HepG2 (cell line): Measurements from ENCODE around the gene SEC16A. TPM values are rescaled to one million over a fixed set of nuclear protein-coding genes. Genes with fewer than 3 reads are reported as not detected.

Source experiments
- ATAC-seq: fragments of 200-7000 bp; cut with Tn5 transposase; 3 replicates; pipeline ENCODE4 v1.9.1; 2020; ENCODE audit warnings: mild to moderate bottlenecking, moderate library complexity
- BruUV-seq: library from RNA; stranded (reverse); fragments of 400-500 nt; replicated peaks from 2 replicates; lab custom pipeline; 2021; lab: Mats Ljungman, UMichigan
- CTCF ChIA-PET: fragments of 300-600 bp; formaldehyde crosslinking; extraction: SDS; loops from one replicate; lab custom pipeline; 2021; ENCODE audit warnings: low total read pairs, inconsistent platforms, low intra/inter-chr PET ratio; lab: Yijun Ruan, JAX
- POLR2A ChIA-PET: fragments of 350-600 bp; sonication (Branson Sonifier 250); formaldehyde crosslinking; loops from one replicate; lab custom pipeline; 2020; ENCODE audit warnings: antibody characterized with exemption, inconsistent platforms; lab: Yijun Ruan, JAX
- DNase-seq: peaks from one replicate; pipeline ENCODE4 v3.0.0-alpha.2; 2015; ENCODE audit warnings: low spot score
- FAIRE-seq: peaks from 3 replicates; lab custom pipeline; 2011; peaks lifted over from hg19 to GRCh38; lab: Jason Lieb, UNC
- H2AFZ ChIP-seq: one replicate; pipeline ENCODE4 v1.6.1; 2011; ENCODE audit warnings: low read length, inconsistent platforms
- H3K27ac ChIP-seq: fragments of 300-600 bp; 3 replicates; pipeline ENCODE4 v1.8.0; 2011; ENCODE audit warnings: mixed run types, mild to moderate bottlenecking, mixed read lengths, low read length, inconsistent platforms; ENCODE audit not compliant: insufficient read depth; ENCODE audit errors: extremely low read length
- H3K27me3 ChIP-seq, 2 experiments: fragments of 200-600 bp in 1 of 2; 2 replicates in 1 of 2; 3 replicates in 1 of 2; pipeline versions ENCODE4 v1.6.0 to v1.8.0; 2011; ENCODE audit warnings: low read length in 2 of 2, mild to moderate bottlenecking in 2 of 2, moderate library complexity in 2 of 2, inconsistent platforms in 1 of 2; ENCODE audit not compliant: insufficient read depth in 2 of 2, control insufficient read depth in 1 of 2
- H3K36me3 ChIP-seq, 2 experiments: fragments of 200-600 bp in 1 of 2; replicated peaks in 1 of 2; 2 replicates in 1 of 2; 3 replicates in 1 of 2; pipeline versions ENCODE4 v1.5.1 to v1.8.0; 2011; ENCODE audit warnings: low read length in 2 of 2, inconsistent platforms in 1 of 2; ENCODE audit not compliant: insufficient read depth in 2 of 2, control insufficient read depth in 1 of 2
- H3K4me1 ChIP-seq: 2 replicates; pipeline ENCODE4 v1.5.1; 2012; ENCODE audit warnings: low read length, inconsistent platforms; ENCODE audit not compliant: insufficient read depth
- H3K4me2 ChIP-seq: 2 replicates; pipeline ENCODE4 v1.6.0; 2011; ENCODE audit warnings: low read depth, low read length, inconsistent platforms
- H3K4me3 ChIP-seq, 3 experiments: fragments of 200-600 bp in 1 of 3; sonication (generic), shearing (Covaris generic) in 1 of 3; replicated peaks in 1 of 3; 2 replicates each; pipeline ENCODE4 v1.5.1; 2011 to 2016; ENCODE audit warnings: low read length in 3 of 3, inconsistent platforms in 2 of 3, low read depth in 2 of 3, mild to moderate bottlenecking in 2 of 3, control low read depth in 1 of 3, mixed read lengths in 1 of 3; ENCODE audit not compliant: insufficient read depth in 1 of 3
- H3K79me2 ChIP-seq: one replicate; pipeline ENCODE4 v1.6.1; 2011; ENCODE audit warnings: low read length, inconsistent platforms; ENCODE audit not compliant: insufficient read depth
- H3K9ac ChIP-seq: 2 replicates; pipeline ENCODE4 v1.6.0; 2011; ENCODE audit warnings: mild to moderate bottlenecking, low read depth, low read length, inconsistent platforms; ENCODE audit not compliant: insufficient read depth
- H3K9me3 ChIP-seq: 2 replicates; pipeline ENCODE4 v1.5.1; 2012; ENCODE audit warnings: mild to moderate bottlenecking, low read length
- H4K20me1 ChIP-seq: 2 replicates; pipeline ENCODE4 v1.6.0; 2011; ENCODE audit warnings: inconsistent platforms, mild to moderate bottlenecking, low read length, moderate library complexity; ENCODE audit not compliant: insufficient read depth
- AGO2 ChIP-seq: fragments of 200-400 bp; formaldehyde crosslinking; optimal IDR thresholded peaks from 2 replicates; pipeline ENCODE3; 2017; ENCODE audit warnings: mild to moderate bottlenecking, low read depth, low read length, moderate library complexity
- BRCA1 ChIP-seq: sonication (generic); formaldehyde crosslinking; IDR thresholded peaks from 2 replicates; pipeline ENCODE4 v1.4.0; 2020; ENCODE audit warnings: missing genetic modification reagents
- DRAP1 ChIP-seq: IDR thresholded peaks from 2 replicates; pipeline ENCODE4 v1.6.1; 2016; ENCODE audit warnings: missing genetic modification reagents, missing compliant biosample characterization
- IKZF4 ChIP-seq: sonication (generic); formaldehyde crosslinking; IDR thresholded peaks from 2 replicates; pipeline ENCODE4 v1.5.1; 2020; ENCODE audit warnings: borderline replicate concordance, mild to moderate bottlenecking, low read depth, missing genetic modification reagents; ENCODE audit errors: not compliant biosample characterization
- ZBTB33 ChIP-seq: sonication (generic); formaldehyde crosslinking; IDR thresholded peaks from 2 replicates; pipeline ENCODE4 v1.4.0; 2020; ENCODE audit warnings: missing genetic modification reagents
- ZFYVE20 ChIP-seq: sonication (generic); formaldehyde crosslinking; IDR thresholded peaks from 2 replicates; pipeline ENCODE4 v1.8.0; 2023; ENCODE audit warnings: low read depth, mild to moderate bottlenecking, moderate library complexity, missing genetic modification reagents, borderline replicate concordance
- ZNF441 ChIP-seq: sonication (generic); formaldehyde crosslinking; IDR thresholded peaks from 2 replicates; pipeline ENCODE4 v1.7.0; 2021; ENCODE audit warnings: missing genetic modification reagents, borderline replicate concordance
- ZNF674 ChIP-seq: sonication (generic); formaldehyde crosslinking; IDR thresholded peaks from 2 replicates; pipeline ENCODE4 v1.5.0; 2020; ENCODE audit warnings: low read depth, mild to moderate bottlenecking, missing genetic modification reagents
- ZNF879 ChIP-seq: sonication (generic); formaldehyde crosslinking; IDR thresholded peaks from 2 replicates; pipeline ENCODE4 v1.8.1; 2023; ENCODE audit warnings: missing genetic modification reagents
- WGBS: methylation state at CpG from one replicate; pipeline ENCODE4 v1.1.6; 2017; ENCODE audit warnings: low lambda C conversion rate; 5-methylcytosine and 5-hydroxymethylcytosine counted together
- in situ Hi-C: cut with HindIII; loops from 2 replicates; pipeline ENCODE4 v1.10.0; 2017; ENCODE audit warnings: low pct_unique_long_range_greater_than_20kb; ENCODE audit not compliant: extremely low pct_ligation_motif_present
- intact Hi-C: fragments of 100-400 bp; cut with micrococcal nuclease; formaldehyde crosslinking; loops from one replicate; pipeline ENCODE4 v1.10.0; 2022; ENCODE audit not compliant: unreplicated experiment
- polyA plus RNA-seq, 8 experiments: library from polyadenylated mRNA; depleted of rRNA in 3 of 8; stranded (reverse) in 7 of 8; unstranded in 1 of 8; fragments of >200 nt; fragmentation: Illumina TruSeq in 4 of 8; extraction: Trizol in 4 of 8; gene quantifications; 2 replicates each; pipeline versions ENCODE4 v1.2.1 to v1.2.3, GENCODE V29; 2011 to 2016; ENCODE audit warnings: low read depth in 4 of 8, missing spikeins in 1 of 8, mixed read lengths in 1 of 8; ENCODE audit not compliant: insufficient read depth in 1 of 8
- total RNA-seq, 5 experiments: library from RNA; depleted of rRNA; stranded (reverse); fragments of >200 nt; fragmentation: Illumina TruSeq; extraction: Trizol; gene quantifications; 2 replicates each; pipeline ENCODE4 v1.2.3, GENCODE V29; 2016; ENCODE audit warnings: low read depth in 1 of 5

SEC16A gene
- total and polyA plus RNA-seq, 2 of the 13 experiments (the other 11 are each of a cell fraction or from before 2014, with no cell fraction given): 15.9 to 18.9 TPM

GRCh38 chr9:136462664-136463063, 20.2 kb downstream of the SEC16A start:
- no peak for DNase-seq

GRCh38 chr9:136460772-136461325, 22.0 kb downstream of the SEC16A start:
- no peak overlapping the region for H3K27ac ChIP-seq
- no peaks in the 10 kb centered on the region for H3K79me2 ChIP-seq
- H3K36me3 ChIP-seq: peaks cover 46 to 89% of the 10 kb centered on the region in 2 experiments; a peak in 4 of 5 replicates
- H3K9ac ChIP-seq: no peak overlapping the region
- intact Hi-C loops (no loop called here), in situ Hi-C loops (no loop called here)
- CTCF ChIA-PET: no interaction called here
- H2AFZ ChIP-seq: no peak overlapping the region
- no peak overlapping the region for H3K4me2 ChIP-seq
- H3K4me3 ChIP-seq: no peak overlapping the region
- H3K27me3 ChIP-seq: no peaks in the 10 kb centered on the region
- BruUV-seq: no TSS peak
- no peaks in the 10 kb centered on the region for H4K20me1 ChIP-seq
- no peaks in the 10 kb centered on the region for H3K4me1 ChIP-seq
- DNase-seq: no peak
- no peak for FAIRE-seq
- POLR2A ChIA-PET: interaction anchor here (0.7 kb wide), 1 partner anchor 16 kb away, joined by 3 read pairs; no protein-coding TSS in a partner anchor
- no peak for ATAC-seq
- 98% methylated on average over 17 of the region's 23 CpGs for WGBS
- no peak for TF ChIP-seq DRAP1 (CRISPR knock-in tag)
- no peak for TF ChIP-seq ZNF441 (CRISPR knock-in tag)
- TF ChIP-seq ZBTB33 (CRISPR knock-in tag): peak; percentile 91
- TF ChIP-seq ZNF879 (CRISPR knock-in tag): no peak
- TF ChIP-seq, all 625 proteins: peak for 1
- no peaks in the 10 kb centered on the region for H3K9me3 ChIP-seq

More at GRCh38 chr9:136462664-136463063, 20.2 kb downstream of the SEC16A start:
- no peaks in the 10 kb centered on the region for H4K20me1 ChIP-seq
- intact Hi-C loops (no loop called here), in situ Hi-C loops (no loop called here)
- ChIA-PET POLR2A (no interaction called here), CTCF (no interaction called here)
- FAIRE-seq (no peak), ATAC-seq (no peak)
- no peak overlapping the region for H3K27ac ChIP-seq
- no peak overlapping the region for H3K4me2 ChIP-seq
- no peak overlapping the region for H3K9ac ChIP-seq
- BruUV-seq: no TSS peak
- no peak overlapping the region for H3K4me3 ChIP-seq
- H3K27me3 ChIP-seq: no peaks in the 10 kb centered on the region
- no peaks in the 10 kb centered on the region for H3K79me2 ChIP-seq
- no peaks in the 10 kb centered on the region for H3K9me3 ChIP-seq
- no peak overlapping the region for H2AFZ ChIP-seq
- no peaks in the 10 kb centered on the region for H3K4me1 ChIP-seq
- 80% methylated on average over 5 of the region's 17 CpGs for WGBS
- TF ChIP-seq BRCA1 (CRISPR knock-in tag): no peak
- TF ChIP-seq ZFYVE20 (CRISPR knock-in tag): no peak
- TF ChIP-seq IKZF4 (CRISPR knock-in tag): no peak
- TF ChIP-seq AGO2: peak; percentile 49
- TF ChIP-seq ZNF674 (CRISPR knock-in tag): no peak
- peaks cover 48 to 88% of the 10 kb centered on the region in 2 experiments for H3K36me3 ChIP-seq
